HT1080 (cell line): ENCODE data around the gene BCAR1. TPM values are rescaled to one million over a fixed set of nuclear protein-coding genes. Genes with fewer than 3 reads are reported as not detected.

Experiments
- small RNA-seq: library from RNA; depleted of rRNA; stranded (forward); fragments of <200 nt; gene quantifications from one replicate; pipeline ENCODE3, GENCODE V24; 2014
- total RNA-seq: library from RNA; depleted of rRNA; stranded (reverse); fragments of >200 nt; shearing (Covaris generic); gene quantifications from 2 replicates; pipeline ENCODE4 v1.2.3, GENCODE V29; 2014; rRNA removed

BCAR1 gene
- total RNA-seq, 1 experiment from 2014 or later: 92.8 TPM

Small RNAs within 50 kb of the gene (small RNA-seq; reads per million reads assigned to genes)
- not detected for gene RNU6-758P

Other genes starting within 250 kb of the BCAR1 start
- not detected in 2 replicates for gene LDHD, start 134.8 kb downstream of the BCAR1 start, total RNA-seq
- 9.5 and 13.5 TPM in 2 replicates for gene ZFP1, start 103.1 kb downstream of the BCAR1 start, total RNA-seq
- not detected in 2 replicates for gene CTRB2, start 44.5 kb downstream of the BCAR1 start, total RNA-seq
- not detected in 2 replicates for gene CTRB1, start 32.6 kb downstream of the BCAR1 start, total RNA-seq
- 24.7 and 24.8 TPM in 2 replicates for gene CFDP1, start 181.9 kb upstream of the BCAR1 start, total RNA-seq
- gene TMEM170A, start 213.1 kb upstream of the BCAR1 start, total RNA-seq: 15.3 and 18.9 TPM in 2 replicates
- gene CHST6, start 243.8 kb upstream of the BCAR1 start, total RNA-seq: not detected in 2 replicates